SK-N-SH (cell line): ENCODE measurements around the gene UNKL. TPM values are rescaled to one million over a fixed set of nuclear protein-coding genes. Genes with fewer than 3 reads are reported as not detected.

Experiments used
- CTCF ChIA-PET: fragments of 300-600, 350-600 bp; formaldehyde crosslinking; extraction: SDS; loops from one replicate; lab custom pipeline; 2021; lab: Yijun Ruan, JAX
- POLR2A ChIA-PET: fragments of 350-600 bp; sonication (Branson Sonifier 250); formaldehyde crosslinking; extraction: SDS; loops from one replicate; lab custom pipeline; 2020; ENCODE audit warnings: antibody characterized with exemption, inconsistent platforms; lab: Yijun Ruan, JAX
- DNase-seq: peaks from one replicate; pipeline ENCODE4 v3.0.0; 2012
- H2AFZ ChIP-seq: fragments of 200-600 bp; sonication (generic); 2 replicates; pipeline ENCODE4 v1.8.1; 2016; ENCODE audit warnings: antibody characterized with exemption, mild to moderate bottlenecking, low read depth
- H3F3A ChIP-seq: fragments of 200-600 bp; sonication (generic); replicated peaks from 2 replicates; pipeline ENCODE3; 2016; ENCODE audit warnings: antibody characterized with exemption, mild to moderate bottlenecking; ENCODE audit not compliant: insufficient read depth
- H3K27ac ChIP-seq, 2 experiments: fragments of 200-500 bp in 1 of 2; fragments of 200-600 bp in 1 of 2; sonication (Bioruptor generic) in 1 of 2; sonication (generic), shearing (Covaris generic) in 1 of 2; 2 replicates each; pipeline versions ENCODE4 v1.5.1 to v1.6.1; 2014 to 2016; ENCODE audit warnings: low read depth in 2 of 2, inconsistent platforms in 1 of 2, low read length in 1 of 2, mild to moderate bottlenecking in 1 of 2, mixed read lengths in 1 of 2
- H3K27me3 ChIP-seq: fragments of 200-600 bp; sonication (generic), shearing (Covaris generic); 2 replicates; pipeline ENCODE4 v1.6.1; 2016; ENCODE audit warnings: mixed run types; ENCODE audit not compliant: insufficient read depth
- H3K36me3 ChIP-seq, 2 experiments: fragments of 200-500 bp in 1 of 2; fragments of 200-600 bp in 1 of 2; sonication (Bioruptor generic) in 1 of 2; sonication (generic) in 1 of 2; replicated peaks in 1 of 2; 2 replicates each; pipeline versions ENCODE3 to v1.5.1; 2014 to 2016; ENCODE audit warnings: low read length in 1 of 2, mild to moderate bottlenecking in 1 of 2; ENCODE audit not compliant: insufficient read depth in 2 of 2, control insufficient read depth in 1 of 2
- H3K4me1 ChIP-seq, 2 experiments: fragments of 200-500 bp in 1 of 2; fragments of 200-600 bp in 1 of 2; sonication (Bioruptor generic) in 1 of 2; sonication (generic), shearing (Covaris generic) in 1 of 2; 2 replicates each; pipeline versions ENCODE4 v1.5.1 to v1.6.1; 2014 to 2016; ENCODE audit warnings: low read depth in 1 of 2, low read length in 1 of 2, mixed run types in 1 of 2; ENCODE audit not compliant: insufficient read depth in 2 of 2, control insufficient read depth in 1 of 2
- H3K4me2 ChIP-seq: fragments of 200-600 bp; sonication (generic), shearing (Covaris generic); 2 replicates; pipeline ENCODE4 v1.6.1; 2017; ENCODE audit warnings: mixed run types
- H3K4me3 ChIP-seq, 2 experiments: fragments of 200-500 bp in 1 of 2; fragments of 200-600 bp in 1 of 2; sonication (Bioruptor generic) in 1 of 2; sonication (generic), shearing (Covaris generic) in 1 of 2; 2 replicates each; pipeline versions ENCODE4 v1.5.1 to v1.8.1; 2014 to 2016; ENCODE audit warnings: low read depth in 2 of 2, inconsistent platforms in 1 of 2, low read length in 1 of 2, mild to moderate bottlenecking in 1 of 2, mixed read lengths in 1 of 2, moderate library complexity in 1 of 2
- H3K79me2 ChIP-seq: fragments of 200-600 bp; sonication (generic); 2 replicates; pipeline ENCODE4 v1.8.1; 2017; ENCODE audit warnings: mild to moderate bottlenecking; ENCODE audit not compliant: insufficient read depth
- H3K9ac ChIP-seq: fragments of 200-600 bp; sonication (generic); 2 replicates; pipeline ENCODE4 v1.6.1; 2017; ENCODE audit warnings: mixed run types
- H3K9me2 ChIP-seq: fragments of 200-600 bp; sonication (generic); 2 replicates; pipeline ENCODE4 v1.6.1; 2017; ENCODE audit warnings: mixed run types
- H3K9me3 ChIP-seq: fragments of 200-600 bp; sonication (generic); 2 replicates; pipeline ENCODE4 v1.6.1; 2017; ENCODE audit warnings: mixed run types, mild to moderate bottlenecking, moderate library complexity
- H4K20me1 ChIP-seq: fragments of 200-600 bp; sonication (generic); 2 replicates; pipeline ENCODE4 v1.6.1; 2017; ENCODE audit warnings: mild to moderate bottlenecking, mixed run types; ENCODE audit not compliant: insufficient read depth
- CHD2 ChIP-seq: fragments of 150-350 bp; IDR thresholded peaks from 2 replicates; pipeline ENCODE4 v1.6.1; 2018; ENCODE audit warnings: low read length; ENCODE audit not compliant: partially characterized antibody
- ELF1 ChIP-seq: IDR thresholded peaks from 2 replicates; pipeline ENCODE4 v1.4.0; 2012
- FOXJ3 ChIP-seq: sonication (generic); formaldehyde crosslinking; IDR thresholded peaks from 2 replicates; pipeline ENCODE4 v1.5.1; 2020; ENCODE audit warnings: mild to moderate bottlenecking, missing genetic modification reagents
- FOXM1 ChIP-seq: IDR thresholded peaks from 2 replicates; pipeline ENCODE4 v1.4.0; 2012; ENCODE audit warnings: low read depth, mild to moderate bottlenecking
- GATA2 ChIP-seq: sonication (generic); formaldehyde crosslinking; IDR thresholded peaks from 2 replicates; pipeline ENCODE4 v1.5.0; 2020; ENCODE audit warnings: mild to moderate bottlenecking, missing genetic modification reagents
- JUND ChIP-seq: IDR thresholded peaks from 2 replicates; pipeline ENCODE4 v1.4.0; 2012
- MEF2A ChIP-seq: IDR thresholded peaks from 2 replicates; pipeline ENCODE4 v1.4.0; 2012; ENCODE audit warnings: low read depth, borderline replicate concordance
- MXI1 ChIP-seq: IDR thresholded peaks from 2 replicates; pipeline ENCODE4 v1.6.1; 2012; ENCODE audit warnings: mild to moderate bottlenecking, low read depth, low read length, improper control_type of control experiment
- POLR2AphosphoS5 ChIP-seq: IDR thresholded peaks from 2 replicates; pipeline ENCODE4 v1.6.1; 2012; ENCODE audit warnings: low read depth, low read length
- RCOR1 ChIP-seq: fragments of 150-350 bp; IDR thresholded peaks from 2 replicates; pipeline ENCODE4 v1.6.1; 2017; ENCODE audit warnings: antibody characterized with exemption, low read length
- RXRA ChIP-seq: IDR thresholded peaks from 2 replicates; pipeline ENCODE4 v1.4.0; 2012; ENCODE audit warnings: low read depth, mild to moderate bottlenecking, borderline replicate concordance
- TCF12 ChIP-seq: IDR thresholded peaks from 2 replicates; pipeline ENCODE4 v1.4.0; 2012
- YY1 ChIP-seq: IDR thresholded peaks from 2 replicates; pipeline ENCODE4 v1.4.0; 2012; ENCODE audit warnings: low read depth, mild to moderate bottlenecking
- WGBS: methylation state at CpG from one replicate; pipeline ENCODE4 v1.1.6; 2017; ENCODE audit warnings: low lambda C conversion rate; 5-methylcytosine and 5-hydroxymethylcytosine counted together
- polyA plus RNA-seq, 3 experiments: library from polyadenylated mRNA; depleted of rRNA; stranded (reverse); fragments of >200 nt; gene quantifications; 2 replicates each; pipeline ENCODE4 v1.2.3, GENCODE V29; 2012
- TF ChIP-seq, protein P1 (sequence below): fragments of 150-350 bp; IDR thresholded peaks from 2 replicates; pipeline ENCODE4 v1.6.1; 2016; ENCODE audit warnings: mild to moderate bottlenecking, low read depth, low read length
- TF ChIP-seq, protein P2 (sequence below): IDR thresholded peaks from 2 replicates; pipeline ENCODE4 v1.4.0; 2012; ENCODE audit warnings: low read depth, borderline replicate concordance
- TF ChIP-seq, protein P3 (sequence below): IDR thresholded peaks from 2 replicates; pipeline ENCODE4 v1.6.1; 2012; ENCODE audit warnings: mild to moderate bottlenecking, low read depth, low read length, moderate library complexity
- TF ChIP-seq, protein P4 (sequence below): IDR thresholded peaks from 2 replicates; pipeline ENCODE4 v1.4.0; 2012; ENCODE audit warnings: low read depth
- TF ChIP-seq, protein P5 (sequence below): fragments of 200-600 bp; sonication (generic); IDR thresholded peaks from 2 replicates; pipeline ENCODE4 v1.6.1; 2017; ENCODE audit warnings: antibody characterized with exemption, mild to moderate bottlenecking, moderate library complexity

Gene UNKL
- polyA plus RNA-seq, 1 of the 3 experiments (the other 2 are of a cell fraction) = 16.4 TPM

DNA sequence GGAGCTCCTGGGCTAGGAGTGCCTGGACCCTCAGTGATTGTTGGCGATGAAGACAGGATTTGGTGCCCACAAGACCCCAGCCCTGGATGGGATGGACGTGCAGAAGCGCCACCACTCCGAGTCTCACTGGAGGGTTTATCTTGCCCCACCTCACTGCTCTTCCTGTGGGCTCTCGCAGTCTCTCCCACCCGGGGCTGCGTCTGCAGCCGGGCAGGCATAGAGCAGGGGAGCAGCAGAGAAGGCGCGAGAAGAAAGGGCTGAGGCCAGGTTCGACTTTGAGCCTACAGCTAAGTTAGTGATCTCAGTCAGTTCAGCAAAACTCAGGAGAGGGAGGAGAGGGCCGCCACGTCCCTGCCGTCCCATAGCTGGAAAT, 98.5 kb downstream of the UNKL start:
- peaks cover 83% of the 10 kb centered on the region for H3K79me2 ChIP-seq
- no peak overlapping the region for H3K4me2 ChIP-seq
- H3K36me3 ChIP-seq = peaks cover 27 to 84% of the 10 kb centered on the region in 2 experiments
- no peak overlapping the region for H3K9ac ChIP-seq
- H4K20me1 ChIP-seq = peaks cover 89% of the 10 kb centered on the region
- H3K4me3 ChIP-seq = no peak overlapping the region
- no peaks in the 10 kb centered on the region for H3K9me2 ChIP-seq
- CTCF ChIA-PET = interaction anchor here (1.0 to 1.2 kb wide), 2 partner anchors 16 to 22 kb away, joined by 4 to 5 read pairs; no protein-coding TSS in a partner anchor
- TF ChIP-seq MXI1 (no peak), CHD2 (no peak), FOXM1 (no peak), RCOR1 (no peak), TCF12 (no peak), JUND (no peak), RXRA (no peak), ELF1 (no peak), GATA2 (CRISPR knock-in tag) (no peak), FOXJ3 (CRISPR knock-in tag) (no peak)
- TF ChIP-seq, protein P1, sequence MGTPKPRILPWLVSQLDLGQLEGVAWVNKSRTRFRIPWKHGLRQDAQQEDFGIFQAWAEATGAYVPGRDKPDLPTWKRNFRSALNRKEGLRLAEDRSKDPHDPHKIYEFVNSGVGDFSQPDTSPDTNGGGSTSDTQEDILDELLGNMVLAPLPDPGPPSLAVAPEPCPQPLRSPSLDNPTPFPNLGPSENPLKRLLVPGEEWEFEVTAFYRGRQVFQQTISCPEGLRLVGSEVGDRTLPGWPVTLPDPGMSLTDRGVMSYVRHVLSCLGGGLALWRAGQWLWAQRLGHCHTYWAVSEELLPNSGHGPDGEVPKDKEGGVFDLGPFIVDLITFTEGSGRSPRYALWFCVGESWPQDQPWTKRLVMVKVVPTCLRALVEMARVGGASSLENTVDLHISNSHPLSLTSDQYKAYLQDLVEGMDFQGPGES = no peak
- TF ChIP-seq, protein P2, sequence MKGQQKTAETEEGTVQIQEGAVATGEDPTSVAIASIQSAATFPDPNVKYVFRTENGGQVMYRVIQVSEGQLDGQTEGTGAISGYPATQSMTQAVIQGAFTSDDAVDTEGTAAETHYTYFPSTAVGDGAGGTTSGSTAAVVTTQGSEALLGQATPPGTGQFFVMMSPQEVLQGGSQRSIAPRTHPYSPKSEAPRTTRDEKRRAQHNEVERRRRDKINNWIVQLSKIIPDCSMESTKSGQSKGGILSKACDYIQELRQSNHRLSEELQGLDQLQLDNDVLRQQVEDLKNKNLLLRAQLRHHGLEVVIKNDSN = no peak
- H3K27me3 ChIP-seq = no peaks in the 10 kb centered on the region
- 94% methylated on average over 14 of the region's 14 CpGs for whole genome bisulfite sequencing
- POLR2A ChIA-PET = no interaction called here
- H3F3A ChIP-seq = no peaks in the 10 kb centered on the region
- no peaks in the 10 kb centered on the region for H3K9me3 ChIP-seq
- no peak overlapping the region for H2AFZ ChIP-seq
- no peak overlapping the region for H3K27ac ChIP-seq
- DNase-seq = no peak
- H3K4me1 ChIP-seq = peaks cover 10 to 18% of the 10 kb centered on the region in 2 experiments; a peak in 2 of 4 replicates

DNA sequence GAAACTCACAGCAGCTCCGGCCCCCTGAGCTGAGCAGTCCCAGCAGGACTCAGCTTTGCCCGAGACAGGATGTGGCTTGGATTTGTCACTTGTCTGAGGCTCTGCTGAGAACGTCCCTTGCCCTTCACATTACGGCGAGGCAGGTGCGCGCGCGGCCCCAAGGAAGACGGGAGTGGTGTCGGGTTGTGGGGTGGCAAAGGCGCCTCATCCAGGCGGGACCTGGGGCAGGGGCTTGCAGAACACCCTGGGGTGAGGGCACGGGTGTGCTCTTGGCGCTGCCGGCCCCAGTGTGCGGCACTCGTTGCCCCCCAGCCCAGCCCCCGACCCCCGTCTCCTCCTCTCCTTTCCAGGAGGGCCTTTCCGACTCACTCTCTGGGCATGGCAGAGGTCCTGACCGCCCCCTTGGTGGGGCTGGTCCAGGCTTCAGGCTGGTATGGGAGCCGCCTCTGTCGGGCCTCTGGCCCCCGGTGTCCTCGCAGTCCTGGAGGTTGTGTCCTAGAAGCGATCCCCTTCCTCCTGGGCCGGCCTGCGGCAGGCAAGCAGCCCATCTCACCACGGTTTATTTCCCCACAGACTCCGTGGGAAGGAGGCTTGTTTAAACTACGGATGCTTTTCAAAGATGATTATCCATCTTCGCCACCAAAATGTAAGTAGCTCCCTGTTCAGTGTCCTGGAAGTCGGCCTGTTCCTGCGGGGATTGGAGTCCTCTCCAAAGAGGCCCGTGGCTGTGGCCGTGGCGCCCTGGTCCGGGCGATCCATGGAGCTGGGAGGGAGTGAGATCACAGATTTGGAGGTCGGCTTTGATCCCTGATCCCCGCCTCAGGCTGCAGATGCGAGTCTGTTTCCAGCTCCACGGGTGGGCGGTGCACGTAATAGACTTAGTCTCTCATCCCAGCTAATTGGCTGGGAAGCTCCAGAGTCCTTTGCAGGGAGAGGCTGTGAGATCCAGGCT, 99.1 kb downstream of the UNKL start:
- peaks cover 27 to 77% of the 10 kb centered on the region in 2 experiments for H3K36me3 ChIP-seq
- H3F3A ChIP-seq = no peaks in the 10 kb centered on the region
- H3K4me3 ChIP-seq = no peak overlapping the region
- ChIA-PET POLR2A (no interaction called here), CTCF (interaction anchor here (0.6 to 1.2 kb wide), 3 partner anchors 16 to 23 kb away, joined by 3 to 5 read pairs (median 4); no protein-coding TSS in a partner anchor)
- no peak for DNase-seq
- no peaks in the 10 kb centered on the region for H3K27me3 ChIP-seq
- no peaks in the 10 kb centered on the region for H3K9me3 ChIP-seq
- peaks cover 96% of the 10 kb centered on the region for H4K20me1 ChIP-seq
- H3K4me1 ChIP-seq = peaks cover 10 to 25% of the 10 kb centered on the region in 2 experiments; a peak in 2 of 4 replicates
- H3K9me2 ChIP-seq = no peaks in the 10 kb centered on the region
- WGBS = 91% methylated on average over 30 of the region's 46 CpGs
- no peak overlapping the region for H3K27ac ChIP-seq
- H2AFZ ChIP-seq = no peak overlapping the region
- peaks cover 90% of the 10 kb centered on the region for H3K79me2 ChIP-seq
- no peak overlapping the region for H3K9ac ChIP-seq
- no peak overlapping the region for H3K4me2 ChIP-seq
- TF ChIP-seq YY1 = no peak
- no peak for TF ChIP-seq FOXJ3 (CRISPR knock-in tag)
- TF ChIP-seq MEF2A = no peak
- TF ChIP-seq, protein P2 = no peak
- TF ChIP-seq POLR2AphosphoS5 = no peak
- TF ChIP-seq, protein P3, sequence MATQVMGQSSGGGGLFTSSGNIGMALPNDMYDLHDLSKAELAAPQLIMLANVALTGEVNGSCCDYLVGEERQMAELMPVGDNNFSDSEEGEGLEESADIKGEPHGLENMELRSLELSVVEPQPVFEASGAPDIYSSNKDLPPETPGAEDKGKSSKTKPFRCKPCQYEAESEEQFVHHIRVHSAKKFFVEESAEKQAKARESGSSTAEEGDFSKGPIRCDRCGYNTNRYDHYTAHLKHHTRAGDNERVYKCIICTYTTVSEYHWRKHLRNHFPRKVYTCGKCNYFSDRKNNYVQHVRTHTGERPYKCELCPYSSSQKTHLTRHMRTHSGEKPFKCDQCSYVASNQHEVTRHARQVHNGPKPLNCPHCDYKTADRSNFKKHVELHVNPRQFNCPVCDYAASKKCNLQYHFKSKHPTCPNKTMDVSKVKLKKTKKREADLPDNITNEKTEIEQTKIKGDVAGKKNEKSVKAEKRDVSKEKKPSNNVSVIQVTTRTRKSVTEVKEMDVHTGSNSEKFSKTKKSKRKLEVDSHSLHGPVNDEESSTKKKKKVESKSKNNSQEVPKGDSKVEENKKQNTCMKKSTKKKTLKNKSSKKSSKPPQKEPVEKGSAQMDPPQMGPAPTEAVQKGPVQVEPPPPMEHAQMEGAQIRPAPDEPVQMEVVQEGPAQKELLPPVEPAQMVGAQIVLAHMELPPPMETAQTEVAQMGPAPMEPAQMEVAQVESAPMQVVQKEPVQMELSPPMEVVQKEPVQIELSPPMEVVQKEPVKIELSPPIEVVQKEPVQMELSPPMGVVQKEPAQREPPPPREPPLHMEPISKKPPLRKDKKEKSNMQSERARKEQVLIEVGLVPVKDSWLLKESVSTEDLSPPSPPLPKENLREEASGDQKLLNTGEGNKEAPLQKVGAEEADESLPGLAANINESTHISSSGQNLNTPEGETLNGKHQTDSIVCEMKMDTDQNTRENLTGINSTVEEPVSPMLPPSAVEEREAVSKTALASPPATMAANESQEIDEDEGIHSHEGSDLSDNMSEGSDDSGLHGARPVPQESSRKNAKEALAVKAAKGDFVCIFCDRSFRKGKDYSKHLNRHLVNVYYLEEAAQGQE = no peak
- no peak for TF ChIP-seq FOXM1
- TF ChIP-seq, protein P4, sequence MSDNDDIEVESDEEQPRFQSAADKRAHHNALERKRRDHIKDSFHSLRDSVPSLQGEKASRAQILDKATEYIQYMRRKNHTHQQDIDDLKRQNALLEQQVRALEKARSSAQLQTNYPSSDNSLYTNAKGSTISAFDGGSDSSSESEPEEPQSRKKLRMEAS = no peak
- TF ChIP-seq, protein P5, sequence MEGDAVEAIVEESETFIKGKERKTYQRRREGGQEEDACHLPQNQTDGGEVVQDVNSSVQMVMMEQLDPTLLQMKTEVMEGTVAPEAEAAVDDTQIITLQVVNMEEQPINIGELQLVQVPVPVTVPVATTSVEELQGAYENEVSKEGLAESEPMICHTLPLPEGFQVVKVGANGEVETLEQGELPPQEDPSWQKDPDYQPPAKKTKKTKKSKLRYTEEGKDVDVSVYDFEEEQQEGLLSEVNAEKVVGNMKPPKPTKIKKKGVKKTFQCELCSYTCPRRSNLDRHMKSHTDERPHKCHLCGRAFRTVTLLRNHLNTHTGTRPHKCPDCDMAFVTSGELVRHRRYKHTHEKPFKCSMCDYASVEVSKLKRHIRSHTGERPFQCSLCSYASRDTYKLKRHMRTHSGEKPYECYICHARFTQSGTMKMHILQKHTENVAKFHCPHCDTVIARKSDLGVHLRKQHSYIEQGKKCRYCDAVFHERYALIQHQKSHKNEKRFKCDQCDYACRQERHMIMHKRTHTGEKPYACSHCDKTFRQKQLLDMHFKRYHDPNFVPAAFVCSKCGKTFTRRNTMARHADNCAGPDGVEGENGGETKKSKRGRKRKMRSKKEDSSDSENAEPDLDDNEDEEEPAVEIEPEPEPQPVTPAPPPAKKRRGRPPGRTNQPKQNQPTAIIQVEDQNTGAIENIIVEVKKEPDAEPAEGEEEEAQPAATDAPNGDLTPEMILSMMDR = no peak
- TF ChIP-seq TCF12 = no peak
